Measurements from ENCODE around the gene ACKR2. TPM values are rescaled to one million over a fixed set of nuclear protein-coding genes. Genes with fewer than 3 reads are reported as not detected.

ACKR2 gene
- polyA plus RNA-seq, 1 donor = 2.6 TPM

DNA sequence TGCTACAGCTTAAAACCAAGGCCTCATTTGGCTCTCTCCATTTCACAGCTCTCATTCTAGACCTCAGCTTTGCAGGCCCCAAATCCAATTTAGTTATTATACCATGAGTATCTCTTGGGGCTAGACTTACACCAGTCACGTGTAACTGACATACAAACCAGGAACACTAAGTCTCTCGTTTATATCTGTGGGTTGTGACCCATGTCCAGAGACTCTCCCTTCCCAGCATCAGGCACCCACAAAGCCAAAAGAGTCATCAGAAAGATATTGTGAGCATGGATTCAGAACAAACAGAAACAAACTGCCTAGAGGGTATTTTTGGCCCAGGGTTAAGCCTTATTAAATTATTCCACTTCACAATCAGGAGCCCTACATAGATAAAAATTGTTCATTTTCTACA, 30.6 kb upstream of the ACKR2 start:
- Histone ChIP-seq H3K4me3 (ENCODE audit: low read length) (no peak overlapping the region), H3K27ac (ENCODE audit: low read length) (no peak overlapping the region), H3K27me3 (ENCODE audit: control insufficient read depth, insufficient read depth, low read length) (no peaks in the 10 kb centered on the region), H3K4me1 (ENCODE audit: control insufficient read depth, insufficient read depth, low read length) (no peaks in the 10 kb centered on the region), H3K36me3 (ENCODE audit: control insufficient read depth, insufficient read depth, low read length) (peaks cover 5% of the 10 kb centered on the region), H3K9me3 (ENCODE audit: control insufficient read depth, low read depth, low read length) (no peaks in the 10 kb centered on the region)
- no CpG with 5 or more reads among the region's 2 CpGs for WGBS (ENCODE audit: insufficient coverage, low lambda C conversion rate)
- no peak for DNase-seq

GRCh38 chr3:42780398-42780797, 28.8 kb upstream of the ACKR2 start:
- H3K4me1 ChIP-seq (ENCODE audit: control insufficient read depth, insufficient read depth, low read length) = no peaks in the 10 kb centered on the region
- WGBS (ENCODE audit: insufficient coverage, low lambda C conversion rate) = no CpG with 5 or more reads among the region's 3 CpGs
- H3K9me3 ChIP-seq (ENCODE audit: control insufficient read depth, low read depth, low read length) = no peaks in the 10 kb centered on the region
- no peaks in the 10 kb centered on the region for H3K27me3 ChIP-seq (ENCODE audit: control insufficient read depth, insufficient read depth, low read length)
- H3K4me3 ChIP-seq (ENCODE audit: low read length) = no peak overlapping the region
- no peak overlapping the region for H3K27ac ChIP-seq (ENCODE audit: low read length)
- DNase-seq = no peak
- H3K36me3 ChIP-seq (ENCODE audit: control insufficient read depth, insufficient read depth, low read length) = peaks cover 11% of the 10 kb centered on the region

GRCh38 chr3:42780892-42781700, 28.1 kb upstream of the ACKR2 start:
- peak; percentile 50 to 53 for DNase-seq
- Histone ChIP-seq H3K4me3 (ENCODE audit: low read length) (no peak overlapping the region), H3K9me3 (ENCODE audit: control insufficient read depth, low read depth, low read length) (no peaks in the 10 kb centered on the region), H3K4me1 (ENCODE audit: control insufficient read depth, insufficient read depth, low read length) (no peaks in the 10 kb centered on the region), H3K36me3 (ENCODE audit: control insufficient read depth, insufficient read depth, low read length) (peaks cover 14% of the 10 kb centered on the region), H3K27ac (ENCODE audit: low read length) (no peak overlapping the region), H3K27me3 (ENCODE audit: control insufficient read depth, insufficient read depth, low read length) (no peaks in the 10 kb centered on the region)
- 83% methylated on average over 3 of the region's 11 CpGs for WGBS (ENCODE audit: insufficient coverage, low lambda C conversion rate)

- Histone ChIP-seq H3K27ac (ENCODE audit: low read length) (no peak overlapping the region), H3K4me3 (ENCODE audit: low read length) (no peak overlapping the region), H3K9me3 (ENCODE audit: control insufficient read depth, low read depth, low read length) (no peaks in the 10 kb centered on the region), H3K27me3 (ENCODE audit: control insufficient read depth, insufficient read depth, low read length) (no peaks in the 10 kb centered on the region), H3K4me1 (ENCODE audit: control insufficient read depth, insufficient read depth, low read length) (no peaks in the 10 kb centered on the region), H3K36me3 (ENCODE audit: control insufficient read depth, insufficient read depth, low read length) (peaks cover 19% of the 10 kb centered on the region)
- 50% methylated on average over 1 of the region's 1 CpG for WGBS (ENCODE audit: insufficient coverage, low lambda C conversion rate)
- no peak for DNase-seq
These were observed 23.0 kb upstream of the ACKR2 start for GRCh38 chr3:42786212-42786611.

GRCh38 chr3:42786631-42787030, 22.6 kb upstream of the ACKR2 start:
- H3K9me3 ChIP-seq (ENCODE audit: control insufficient read depth, low read depth, low read length) = no peaks in the 10 kb centered on the region
- no peak for DNase-seq
- no peaks in the 10 kb centered on the region for H3K27me3 ChIP-seq (ENCODE audit: control insufficient read depth, insufficient read depth, low read length)
- H3K4me1 ChIP-seq (ENCODE audit: control insufficient read depth, insufficient read depth, low read length) = no peaks in the 10 kb centered on the region
- no peak overlapping the region for H3K4me3 ChIP-seq (ENCODE audit: low read length)
- no peak overlapping the region for H3K27ac ChIP-seq (ENCODE audit: low read length)
- no CpG with 5 or more reads among the region's 2 CpGs for WGBS (ENCODE audit: insufficient coverage, low lambda C conversion rate)
- peaks cover 19% of the 10 kb centered on the region for H3K36me3 ChIP-seq (ENCODE audit: control insufficient read depth, insufficient read depth, low read length)

DNA sequence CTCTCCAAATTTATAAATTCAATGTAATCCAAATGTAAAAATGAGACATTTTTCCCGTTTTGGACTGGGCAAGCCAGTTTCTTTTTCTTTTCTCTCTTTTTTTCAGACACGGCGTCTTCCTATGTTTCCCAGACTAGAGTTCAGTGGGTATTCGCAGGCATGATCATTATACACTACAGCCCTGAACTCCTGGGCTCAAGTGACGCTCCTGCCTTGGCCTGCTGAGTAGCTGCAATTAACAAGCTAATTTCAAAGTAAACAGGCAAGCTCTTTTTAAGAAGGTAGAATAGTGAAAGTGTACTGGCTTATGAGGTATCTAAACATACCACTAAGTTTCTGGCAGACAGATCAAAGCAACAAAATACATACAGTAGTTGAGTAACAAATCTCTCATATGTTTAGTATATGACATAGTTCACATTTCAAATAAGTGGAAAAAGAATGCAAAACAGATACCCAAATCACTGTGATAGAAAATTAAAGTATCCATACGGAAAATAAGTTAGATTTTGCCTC, 18.5 kb upstream of the ACKR2 start:
- DNase-seq = no peak
- Histone ChIP-seq H3K9me3 (ENCODE audit: control insufficient read depth, low read depth, low read length) (no peaks in the 10 kb centered on the region), H3K27ac (ENCODE audit: low read length) (no peak overlapping the region), H3K36me3 (ENCODE audit: control insufficient read depth, insufficient read depth, low read length) (peaks cover 20% of the 10 kb centered on the region), H3K4me3 (ENCODE audit: low read length) (no peak overlapping the region), H3K27me3 (ENCODE audit: control insufficient read depth, insufficient read depth, low read length) (no peaks in the 10 kb centered on the region), H3K4me1 (ENCODE audit: control insufficient read depth, insufficient read depth, low read length) (no peaks in the 10 kb centered on the region)
- WGBS (ENCODE audit: insufficient coverage, low lambda C conversion rate) = 93% methylated on average over 4 of the region's 6 CpGs

DNA sequence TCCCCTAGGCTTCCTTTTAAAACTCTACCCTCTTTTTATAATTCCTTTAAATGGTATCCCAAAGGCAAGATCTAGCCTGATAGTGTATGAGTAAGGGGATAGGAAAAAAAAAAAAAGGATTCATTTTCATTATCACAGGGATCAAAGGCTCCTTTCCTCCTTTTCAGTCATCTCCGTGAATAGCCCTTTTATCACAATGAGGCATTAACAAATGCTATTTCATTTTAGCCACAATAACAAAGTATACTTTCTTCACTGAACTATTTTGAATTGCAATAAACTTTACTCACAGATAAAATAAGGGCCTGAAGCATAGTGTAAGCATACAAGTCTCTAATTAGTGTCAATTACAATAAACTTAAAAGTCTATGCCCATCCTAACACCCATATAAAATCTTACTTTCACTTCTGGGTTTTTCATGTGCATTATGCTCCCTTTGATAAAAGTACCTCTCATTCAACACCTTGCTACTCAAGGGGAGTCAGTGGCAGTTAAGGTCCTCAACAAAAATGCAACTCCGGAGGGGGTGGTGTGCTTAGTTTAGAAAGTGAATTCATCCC, 13.5 kb upstream of the ACKR2 start:
- no peak overlapping the region for H3K4me3 ChIP-seq (ENCODE audit: low read length)
- WGBS (ENCODE audit: insufficient coverage, low lambda C conversion rate) = 83% methylated on average over 1 of the region's 2 CpGs

DNA sequence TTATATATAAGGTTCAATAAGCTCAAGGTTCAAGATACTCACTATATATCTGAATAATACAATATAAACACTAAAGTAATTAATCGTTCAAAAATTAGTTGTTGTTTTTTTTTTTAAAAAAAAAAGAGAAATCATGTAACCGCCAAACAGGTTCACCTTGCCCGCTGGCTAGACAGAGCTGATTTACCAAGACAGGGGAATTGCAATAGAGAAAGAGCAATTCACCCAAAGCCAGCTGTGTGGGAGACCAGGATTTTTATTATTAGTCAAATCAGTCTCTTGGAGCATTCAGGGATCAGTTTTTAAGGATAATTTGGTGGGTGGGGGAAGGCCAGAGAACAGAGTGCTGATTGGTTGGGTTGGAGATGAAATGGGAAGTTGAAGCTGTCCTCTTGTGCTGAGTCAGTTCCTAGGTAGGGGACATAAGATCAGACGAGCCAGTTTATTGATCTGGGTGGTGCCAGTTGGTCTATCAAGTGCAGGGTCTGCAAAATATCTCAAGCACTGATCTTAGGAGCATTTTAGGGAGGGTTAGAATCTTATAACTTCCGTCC, 12.8 kb upstream of the ACKR2 start:
- H3K27ac ChIP-seq (ENCODE audit: low read length) = no peak overlapping the region
- no peak for DNase-seq
- H3K4me1 ChIP-seq (ENCODE audit: control insufficient read depth, insufficient read depth, low read length) = no peaks in the 10 kb centered on the region
- H3K9me3 ChIP-seq (ENCODE audit: control insufficient read depth, low read depth, low read length) = no peaks in the 10 kb centered on the region
- peaks cover 12% of the 10 kb centered on the region for H3K36me3 ChIP-seq (ENCODE audit: control insufficient read depth, insufficient read depth, low read length)
- H3K27me3 ChIP-seq (ENCODE audit: control insufficient read depth, insufficient read depth, low read length) = no peaks in the 10 kb centered on the region
- 100% methylated on average over 1 of the region's 5 CpGs for WGBS (ENCODE audit: insufficient coverage, low lambda C conversion rate)
- H3K4me3 ChIP-seq (ENCODE audit: low read length) = no peak overlapping the region

More for the DNA sequence above, 13.5 kb upstream of the ACKR2 start:
- H3K27ac ChIP-seq (ENCODE audit: low read length) = no peak overlapping the region
- DNase-seq = no peak
- no peaks in the 10 kb centered on the region for H3K9me3 ChIP-seq (ENCODE audit: control insufficient read depth, low read depth, low read length)
- no peaks in the 10 kb centered on the region for H3K27me3 ChIP-seq (ENCODE audit: control insufficient read depth, insufficient read depth, low read length)
- H3K36me3 ChIP-seq (ENCODE audit: control insufficient read depth, insufficient read depth, low read length) = peaks cover 12% of the 10 kb centered on the region
- H3K4me1 ChIP-seq (ENCODE audit: control insufficient read depth, insufficient read depth, low read length) = no peaks in the 10 kb centered on the region

DNA sequence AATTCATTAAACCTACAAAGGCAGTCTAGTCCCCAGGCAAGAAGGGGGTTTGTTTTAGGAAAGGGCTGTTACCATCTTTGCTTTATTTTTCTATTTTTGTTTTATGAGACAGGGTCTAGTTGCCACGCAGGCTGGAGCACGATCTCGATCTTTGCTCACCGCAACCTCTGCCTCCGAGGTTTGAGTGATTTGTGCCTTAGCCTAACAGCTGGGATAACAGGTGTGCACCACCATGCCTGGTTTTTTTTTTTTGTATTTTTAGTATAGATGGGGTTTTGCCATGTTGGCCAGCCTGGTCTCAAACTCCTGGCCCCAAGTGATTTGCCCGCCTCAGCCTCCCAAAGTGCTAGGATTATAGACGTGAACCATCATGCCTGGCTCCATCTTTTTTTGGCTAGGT, 9.9 kb upstream of the ACKR2 start:
- no peaks in the 10 kb centered on the region for H3K27me3 ChIP-seq (ENCODE audit: control insufficient read depth, insufficient read depth, low read length)
- H3K36me3 ChIP-seq (ENCODE audit: control insufficient read depth, insufficient read depth, low read length) = no peaks in the 10 kb centered on the region
- DNase-seq = no peak
- H3K4me3 ChIP-seq (ENCODE audit: low read length) = no peak overlapping the region
- H3K4me1 ChIP-seq (ENCODE audit: control insufficient read depth, insufficient read depth, low read length) = peaks cover 12% of the 10 kb centered on the region
- no peaks in the 10 kb centered on the region for H3K9me3 ChIP-seq (ENCODE audit: control insufficient read depth, low read depth, low read length)
- WGBS (ENCODE audit: insufficient coverage, low lambda C conversion rate) = no CpG with 5 or more reads among the region's 7 CpGs
- H3K27ac ChIP-seq (ENCODE audit: low read length) = no peak overlapping the region

DNA sequence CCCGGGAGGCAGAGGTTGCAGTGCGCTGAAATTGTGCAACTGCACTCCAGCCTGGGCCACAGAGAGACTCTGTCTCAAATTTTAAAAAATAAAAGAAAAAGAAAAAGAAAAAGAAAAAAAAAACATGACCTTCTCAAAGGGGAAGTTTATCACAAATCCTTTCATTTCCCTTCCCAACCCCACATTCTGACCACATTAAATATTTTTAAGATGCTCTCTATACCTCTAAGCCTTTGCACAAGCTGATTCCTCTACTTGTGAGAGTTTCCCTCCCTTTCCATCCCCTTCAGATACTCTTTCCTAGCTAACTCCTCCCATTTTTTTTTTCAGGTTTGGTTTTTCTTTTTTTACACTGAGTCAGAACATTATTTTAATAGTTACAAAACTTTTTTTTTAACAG, 9.0 kb upstream of the ACKR2 start:
- Histone ChIP-seq H3K9me3 (ENCODE audit: control insufficient read depth, low read depth, low read length) (no peaks in the 10 kb centered on the region), H3K27ac (ENCODE audit: low read length) (no peak overlapping the region), H3K4me3 (ENCODE audit: low read length) (no peak overlapping the region), H3K36me3 (ENCODE audit: control insufficient read depth, insufficient read depth, low read length) (no peaks in the 10 kb centered on the region), H3K27me3 (ENCODE audit: control insufficient read depth, insufficient read depth, low read length) (no peaks in the 10 kb centered on the region), H3K4me1 (ENCODE audit: control insufficient read depth, insufficient read depth, low read length) (peaks cover 12% of the 10 kb centered on the region)
- WGBS (ENCODE audit: insufficient coverage, low lambda C conversion rate) = no CpG with 5 or more reads among the region's 2 CpGs
- no peak for DNase-seq
